GM18870 (cell line): ENCODE data around the gene CLK4.

Experiments used
- ATAC-seq: cut with Tn5 transposase; IDR thresholded peaks from one replicate; pipeline ENCODE4 v1.9.1; 2021; ENCODE audit warnings: moderate library complexity; ENCODE audit not compliant: unreplicated experiment

CLK4 gene

GRCh38 chr5:178626484-178627258 is at the start of gene CLK4:
CLK4 (minus strand) TSS chr5:178627050; CDS start chr5:178623416, 3,634 bp downstream.
- peak; percentile 73 for ATAC-seq

- ATAC-seq: no peak
Measured at GRCh38 chr5:178675922-178676321, 49.1 kb upstream of the CLK4 start.

GRCh38 chr5:178674334-178674733 is 47.5 kb upstream of the CLK4 start:
- no peak for ATAC-seq

- no peak for ATAC-seq
Measured at GRCh38 chr5:178673801-178674295, 47.0 kb upstream of the CLK4 start.

GRCh38 chr5:178672630-178673029 is 45.8 kb upstream of the CLK4 start:
- ATAC-seq: no peak

- ATAC-seq: no peak
Measured at GRCh38 chr5:178671602-178672144, 44.8 kb upstream of the CLK4 start.

- ATAC-seq: no peak
Measured at GRCh38 chr5:178670351-178670885, 43.6 kb upstream of the CLK4 start.

- no peak for ATAC-seq
Measured at GRCh38 chr5:178668579-178668978, 41.7 kb upstream of the CLK4 start.

- no peak for ATAC-seq
Measured at GRCh38 chr5:178667688-178668087, 40.8 kb upstream of the CLK4 start.

GRCh38 chr5:178667101-178667500 is 40.3 kb upstream of the CLK4 start:
- ATAC-seq: no peak

- ATAC-seq: no peak
Measured at GRCh38 chr5:178664141-178664540, 37.3 kb upstream of the CLK4 start.

GRCh38 chr5:178662541-178662860 is 35.7 kb upstream of the CLK4 start:
- ATAC-seq: no peak

GRCh38 chr5:178661836-178662540 is 35.1 kb upstream of the CLK4 start:
- ATAC-seq: no peak

- ATAC-seq: no peak
Measured at GRCh38 chr5:178651046-178651810, 24.4 kb upstream of the CLK4 start.

GRCh38 chr5:178650214-178650613 is 23.4 kb upstream of the CLK4 start:
- no peak for ATAC-seq

GRCh38 chr5:178649580-178649979 is 22.7 kb upstream of the CLK4 start:
- ATAC-seq: no peak

- no peak for ATAC-seq
Measured at GRCh38 chr5:178644826-178645545, 18.1 kb upstream of the CLK4 start.

- no peak for ATAC-seq
Measured at GRCh38 chr5:178642351-178642909, 15.6 kb upstream of the CLK4 start.

GRCh38 chr5:178641711-178642110 is 14.9 kb upstream of the CLK4 start:
- ATAC-seq: no peak
